Bronchial epithelial cell (primary cell): ENCODE data around the gene TOB1. TPM values are rescaled to one million over a fixed set of nuclear protein-coding genes. Genes with fewer than 3 reads are reported as not detected.

Experiments used
- DNase-seq: peaks from one replicate; pipeline ENCODE4 v3.0.0-alpha.2; 2010; ENCODE audit warnings: low read depth
- FAIRE-seq: peaks from 2 replicates; lab custom pipeline; 2011; peaks lifted over from hg19 to GRCh38; lab: Jason Lieb, UNC
- H3K27me3 ChIP-seq: 2 replicates; pipeline ENCODE4 v1.5.1; 2011; ENCODE audit warnings: low read length; ENCODE audit not compliant: control insufficient read depth, insufficient read depth
- H3K36me3 ChIP-seq: 2 replicates; pipeline ENCODE4 v1.5.1; 2011; ENCODE audit warnings: low read length; ENCODE audit not compliant: control insufficient read depth, insufficient read depth
- H3K4me3 ChIP-seq: 2 replicates; pipeline ENCODE4 v1.5.1; 2011; ENCODE audit warnings: mild to moderate bottlenecking, low read depth, low read length, control low read depth
- CTCF ChIP-seq: IDR thresholded peaks from 2 replicates; pipeline ENCODE4 v1.5.1; 2011; ENCODE audit warnings: mild to moderate bottlenecking, moderate library complexity, low read length, control low read depth, inconsistent platforms; ENCODE audit not compliant: insufficient read depth, severe bottlenecking
- total RNA-seq: library from RNA; depleted of rRNA; stranded (reverse); fragments of >200 nt; gene quantifications from 2 replicates; pipeline ENCODE4 v1.2.1, GENCODE V29; 2014

The TOB1 gene
- total RNA-seq, 1 donor from 2014 or later, result 11.6 TPM

GRCh38 chr17:50836826-50837225, 29.3 kb downstream of the TOB1 start:
- Histone ChIP-seq H3K27me3 (no peaks in the 10 kb centered on the region), H3K36me3 (no peaks in the 10 kb centered on the region), H3K4me3 (no peak overlapping the region)
- FAIRE-seq (no peak), DNase-seq (no peak)
- TF ChIP-seq CTCF, result no peak

- TF ChIP-seq CTCF, result no peak
- FAIRE-seq (no peak), DNase-seq (no peak)
- Histone ChIP-seq H3K4me3 (no peak within 1 kb of the TSS), H3K36me3 (no peaks in the 10 kb centered on the region), H3K27me3 (no peaks in the 10 kb centered on the region)
These were observed 30.6 kb downstream of the TOB1 start, which contains the start of gene WFIKKN2 for GRCh38 chr17:50835301-50836234. TSS of gene WFIKKN2 (plus strand) at chr17:50835586. CDS start at chr17:50835938, 352 bp downstream.

GRCh38 chr17:50834429-50835300, 31.5 kb downstream of the TOB1 start:
- Histone ChIP-seq H3K36me3 (no peaks in the 10 kb centered on the region), H3K4me3 (no peak overlapping the region), H3K27me3 (no peaks in the 10 kb centered on the region)
- FAIRE-seq, result peak; percentile 55
- no peak for TF ChIP-seq CTCF
- no peak for DNase-seq

GRCh38 chr17:50833510-50834428, 32.4 kb downstream of the TOB1 start:
- Histone ChIP-seq H3K4me3 (no peak overlapping the region), H3K36me3 (no peaks in the 10 kb centered on the region), H3K27me3 (no peaks in the 10 kb centered on the region)
- no peak for TF ChIP-seq CTCF
- DNase-seq (no peak), FAIRE-seq (no peak)

- no peak overlapping the region for H3K4me3 ChIP-seq
- TF ChIP-seq CTCF, result no peak
- no peak for FAIRE-seq
These were observed 33.2 kb downstream of the TOB1 start for GRCh38 chr17:50832864-50833381.

More at GRCh38 chr17:50832864-50833381, 33.2 kb downstream of the TOB1 start:
- DNase-seq, result no peak
- Histone ChIP-seq H3K27me3 (no peaks in the 10 kb centered on the region), H3K36me3 (no peaks in the 10 kb centered on the region)
